ENCODE results near the gene MAP3K5.

MAP3K5 gene

DNA sequence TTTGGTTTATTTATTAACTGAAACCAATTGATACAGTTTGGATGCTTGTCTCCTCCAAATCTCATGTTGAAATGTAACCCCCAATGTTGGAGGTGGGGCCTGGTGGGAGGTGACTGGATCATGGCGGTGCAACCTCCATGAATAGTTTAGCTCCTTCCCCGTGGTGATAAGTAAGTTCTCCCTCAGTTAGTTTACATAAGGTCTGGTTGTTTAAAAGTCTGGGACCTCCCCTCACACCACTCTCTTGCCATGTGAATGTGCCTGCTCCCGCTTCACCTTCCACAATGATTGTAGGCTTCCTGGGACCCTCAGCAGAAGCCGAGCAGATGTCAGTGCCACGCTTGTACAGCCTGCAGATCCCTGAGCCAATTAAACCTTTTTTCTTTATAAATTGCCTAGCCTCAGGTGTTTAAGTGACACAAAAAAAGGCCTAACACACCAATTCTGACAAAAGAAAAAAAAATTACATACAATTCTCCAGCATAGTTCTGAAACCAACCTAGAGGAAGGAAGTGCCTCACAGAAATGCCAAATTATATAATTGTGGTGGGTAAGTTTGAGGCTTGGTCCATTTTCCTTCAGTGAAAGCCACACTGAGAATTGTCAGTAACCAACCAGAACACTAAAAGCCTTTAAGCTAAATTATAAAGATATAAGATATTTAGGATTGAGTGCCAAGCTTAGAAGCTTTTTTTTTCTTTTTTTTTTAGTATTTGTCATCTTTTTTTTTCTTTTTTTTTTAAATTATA lies 257.1 kb downstream of the MAP3K5 start:
- in situ Hi-C loops (cut with HindIII; ENCODE audit: low sequenced_read_pairs), result no loop called here

DNA sequence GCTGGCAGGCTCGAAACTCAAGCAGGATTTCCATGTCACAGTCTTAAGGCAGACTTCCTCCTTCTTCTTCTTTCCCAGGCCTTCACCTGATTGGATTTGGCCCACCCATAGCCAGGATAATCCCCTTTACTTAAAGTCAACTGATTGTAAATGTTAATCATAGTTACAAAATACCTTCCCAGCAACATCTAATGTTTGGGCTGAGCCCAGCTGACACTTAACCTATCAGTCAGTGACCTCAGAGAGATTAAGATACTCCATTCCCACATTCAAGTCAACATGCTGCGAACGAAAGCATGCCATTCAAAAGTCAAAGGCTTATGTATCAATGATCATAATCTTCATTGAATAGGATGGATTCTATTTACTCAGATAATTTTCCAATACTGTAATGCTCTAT lies 258.0 kb downstream of the MAP3K5 start:
- no peak overlapping the region for H3K4me3 ChIP-seq (ENCODE audit: low read depth, low read length)
- TF ChIP-seq, protein P1, sequence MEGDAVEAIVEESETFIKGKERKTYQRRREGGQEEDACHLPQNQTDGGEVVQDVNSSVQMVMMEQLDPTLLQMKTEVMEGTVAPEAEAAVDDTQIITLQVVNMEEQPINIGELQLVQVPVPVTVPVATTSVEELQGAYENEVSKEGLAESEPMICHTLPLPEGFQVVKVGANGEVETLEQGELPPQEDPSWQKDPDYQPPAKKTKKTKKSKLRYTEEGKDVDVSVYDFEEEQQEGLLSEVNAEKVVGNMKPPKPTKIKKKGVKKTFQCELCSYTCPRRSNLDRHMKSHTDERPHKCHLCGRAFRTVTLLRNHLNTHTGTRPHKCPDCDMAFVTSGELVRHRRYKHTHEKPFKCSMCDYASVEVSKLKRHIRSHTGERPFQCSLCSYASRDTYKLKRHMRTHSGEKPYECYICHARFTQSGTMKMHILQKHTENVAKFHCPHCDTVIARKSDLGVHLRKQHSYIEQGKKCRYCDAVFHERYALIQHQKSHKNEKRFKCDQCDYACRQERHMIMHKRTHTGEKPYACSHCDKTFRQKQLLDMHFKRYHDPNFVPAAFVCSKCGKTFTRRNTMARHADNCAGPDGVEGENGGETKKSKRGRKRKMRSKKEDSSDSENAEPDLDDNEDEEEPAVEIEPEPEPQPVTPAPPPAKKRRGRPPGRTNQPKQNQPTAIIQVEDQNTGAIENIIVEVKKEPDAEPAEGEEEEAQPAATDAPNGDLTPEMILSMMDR (IDR thresholded peaks at IDR 0.05; ENCODE audit: low read depth, low read length), result no peak
- in situ Hi-C loops (cut with HindIII; ENCODE audit: low sequenced_read_pairs), result no loop called here
- DNase-seq (ENCODE audit: low read depth, low spot score), result no peak

More for the DNA sequence above, 257.1 kb downstream of the MAP3K5 start:
- TF ChIP-seq, protein P1 (IDR thresholded peaks at IDR 0.05; ENCODE audit: low read depth, low read length), result no peak
- H3K4me3 ChIP-seq (ENCODE audit: low read depth, low read length), result no peak overlapping the region
- DNase-seq (ENCODE audit: low read depth, low spot score), result no peak

DNA sequence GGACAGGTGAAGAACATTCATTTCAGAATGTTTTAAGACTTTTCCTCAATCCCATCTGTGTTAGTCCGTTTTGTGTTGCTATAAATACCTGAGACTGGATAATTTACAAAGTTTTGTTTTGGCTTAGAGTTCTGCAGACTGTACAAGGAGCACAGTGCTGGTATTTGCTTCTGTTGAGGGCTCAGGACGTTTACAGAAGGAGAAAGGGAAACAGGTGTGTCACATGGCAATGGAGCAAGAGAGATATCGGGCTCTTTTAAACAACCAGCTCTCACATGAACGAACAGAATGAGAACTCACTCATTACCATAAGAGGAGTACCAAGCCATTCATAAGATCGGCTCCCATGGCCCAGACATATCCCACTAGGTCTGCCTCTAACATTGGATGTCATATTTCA lies 258.8 kb downstream of the MAP3K5 start:
- no peak overlapping the region for H3K4me3 ChIP-seq (ENCODE audit: low read depth, low read length)

DNA sequence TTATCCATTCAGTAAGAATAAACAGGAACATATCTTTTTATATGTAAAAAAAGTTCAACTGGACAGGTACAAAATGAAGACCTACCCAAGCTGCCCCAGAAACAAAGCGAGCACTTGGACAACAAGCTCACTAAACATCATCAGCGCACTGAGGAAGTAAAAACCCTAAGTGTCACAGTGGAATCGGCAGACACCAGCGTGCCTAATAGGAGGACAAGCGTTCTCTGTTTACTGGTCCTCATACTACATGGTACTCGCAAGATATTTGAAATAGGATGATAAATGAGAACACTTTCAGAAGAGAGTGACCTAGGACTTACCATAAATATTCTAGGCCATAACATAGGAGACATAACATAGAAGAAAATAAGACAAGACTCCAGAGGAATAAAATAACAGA lies 260.2 kb downstream of the MAP3K5 start:
- in situ Hi-C loops (cut with HindIII; ENCODE audit: low sequenced_read_pairs), result no loop called here
- TF ChIP-seq, protein P1 (IDR thresholded peaks at IDR 0.05; ENCODE audit: low read depth, low read length), result no peak
- DNase-seq (ENCODE audit: low read depth, low spot score), result no peak
- H3K4me3 ChIP-seq (ENCODE audit: low read depth, low read length), result no peak overlapping the region

More for the DNA sequence above, 258.8 kb downstream of the MAP3K5 start:
- in situ Hi-C loops (cut with HindIII; ENCODE audit: low sequenced_read_pairs), result no loop called here
- TF ChIP-seq, protein P1 (IDR thresholded peaks at IDR 0.05; ENCODE audit: low read depth, low read length), result no peak
- DNase-seq (ENCODE audit: low read depth, low spot score), result no peak

DNA sequence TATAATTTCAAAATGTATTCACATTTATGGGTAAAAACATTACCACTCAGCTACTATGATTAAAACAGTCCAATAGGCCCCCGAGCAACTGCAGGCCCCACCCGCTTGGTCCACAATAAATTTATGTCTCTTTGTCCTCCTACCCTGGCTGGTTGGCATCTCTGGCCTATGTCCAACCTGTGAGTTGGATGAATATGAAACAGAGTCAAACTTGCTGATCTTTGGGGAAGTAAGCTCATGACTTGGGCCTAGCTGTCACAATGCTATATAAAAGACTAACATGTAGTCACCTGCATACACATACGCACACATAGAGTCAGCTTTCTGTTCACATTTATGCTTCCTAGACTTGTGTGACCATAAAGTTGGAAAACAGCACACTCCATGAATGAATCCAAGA lies 262.6 kb downstream of the MAP3K5 start:
- in situ Hi-C loops (cut with HindIII; ENCODE audit: low sequenced_read_pairs), result no loop called here
- TF ChIP-seq, protein P1 (IDR thresholded peaks at IDR 0.05; ENCODE audit: low read depth, low read length), result no peak
- H3K4me3 ChIP-seq (ENCODE audit: low read depth, low read length), result no peak overlapping the region
- no peak for DNase-seq (ENCODE audit: low read depth, low spot score)

DNA sequence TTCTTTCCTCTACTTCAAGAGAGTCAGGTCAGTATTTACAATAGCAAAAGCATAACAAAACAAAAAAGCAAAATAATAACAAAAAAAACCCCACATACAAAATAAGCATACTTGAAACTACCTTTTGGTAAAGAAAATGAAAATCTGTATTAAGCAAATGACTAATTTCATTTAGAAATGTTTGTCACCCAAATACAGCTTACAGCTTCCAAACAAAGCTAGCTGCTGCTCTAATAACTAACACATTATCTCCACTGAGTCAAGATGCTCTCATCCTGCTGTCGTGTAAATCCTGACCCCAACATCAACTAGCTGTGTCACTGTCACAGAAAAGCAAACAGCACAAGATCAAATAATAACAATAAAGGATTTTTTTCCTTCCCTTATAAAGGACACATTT lies 263.8 kb downstream of the MAP3K5 start:
- in situ Hi-C loops (cut with HindIII; ENCODE audit: low sequenced_read_pairs), result no loop called here
- no peak for DNase-seq (ENCODE audit: low read depth, low spot score)
- TF ChIP-seq, protein P1 (IDR thresholded peaks at IDR 0.05; ENCODE audit: low read depth, low read length), result no peak
- no peak overlapping the region for H3K4me3 ChIP-seq (ENCODE audit: low read depth, low read length)
